ENCODE results near the gene MRPL23.

DNA sequence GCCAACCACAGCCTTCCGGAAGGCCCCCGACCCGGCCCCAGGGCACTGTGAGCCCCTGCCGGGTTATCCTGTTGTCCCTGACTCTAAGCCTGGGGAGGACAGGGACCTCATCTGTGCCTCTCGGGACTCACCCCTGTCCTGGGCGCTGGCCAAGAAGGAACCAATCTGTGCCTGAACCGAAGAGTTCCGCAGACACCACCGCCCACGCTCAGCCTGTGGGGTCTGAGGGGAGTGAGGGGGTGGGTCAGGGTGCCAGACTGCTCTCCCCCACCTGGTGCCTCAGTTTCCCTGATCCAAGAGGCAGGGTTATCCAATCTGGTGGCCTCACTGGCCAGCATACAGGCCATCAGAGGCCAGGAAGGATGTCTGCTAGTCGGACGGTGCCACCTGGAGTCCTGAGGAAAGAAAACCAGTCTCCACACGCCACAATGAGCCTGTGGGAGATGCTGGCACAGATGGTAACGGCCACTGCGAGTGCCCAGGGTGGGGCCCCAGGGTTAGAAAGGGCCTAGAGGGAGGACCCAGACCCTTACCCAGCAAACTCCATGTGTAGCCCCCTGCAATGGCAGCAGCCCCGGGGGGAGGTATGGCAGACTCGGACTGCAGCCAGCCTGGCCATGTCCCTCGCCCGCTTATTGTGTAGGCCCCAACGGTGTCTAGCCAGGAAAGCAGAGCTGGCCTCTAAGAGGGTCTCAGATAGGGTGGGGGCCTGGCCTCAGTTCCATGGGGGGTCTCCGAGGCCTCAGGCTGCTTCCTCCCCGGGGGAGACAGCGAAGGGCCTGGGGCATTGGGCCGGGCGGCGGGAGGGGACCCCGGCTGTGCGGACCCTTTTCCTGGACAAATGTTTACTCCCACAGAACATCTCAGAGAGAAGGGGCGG is 28.5 kb upstream of the MRPL23 start:
- TF ChIP-seq POLR2A (IDR thresholded peaks at IDR 0.05) (no peak), CTCF (IDR thresholded peaks at IDR 0.05) (no peak)
